GM12878 (cell line): Measurements from ENCODE around the gene TAF3.

Source experiments
- CREM ChIP-seq: IDR thresholded peaks from 2 replicates; pipeline ENCODE4 v1.6.1; 2014; ENCODE audit warnings: antibody characterized with exemption, low read depth
- FOXK2 ChIP-seq: fragments of 450-650 bp; IDR thresholded peaks from 2 replicates; pipeline ENCODE4 v1.6.1; 2017; ENCODE audit warnings: mild to moderate bottlenecking, moderate library complexity
- NFYB ChIP-seq: IDR thresholded peaks from 2 replicates; pipeline ENCODE4 v1.6.1; 2011; ENCODE audit warnings: low read depth, mild to moderate bottlenecking, low read length, improper control_type of control experiment, moderate library complexity; ENCODE audit not compliant: insufficient read depth
- USF2 ChIP-seq: IDR thresholded peaks from 2 replicates; pipeline ENCODE4 v1.6.1; 2011; ENCODE audit warnings: low read depth, low read length, improper control_type of control experiment, borderline replicate concordance
- WRNIP1 ChIP-seq: IDR thresholded peaks from 2 replicates; pipeline ENCODE4 v1.6.1; 2011; ENCODE audit warnings: low read depth, low read length, improper control_type of control experiment, borderline replicate concordance
- ZBED1 ChIP-seq: IDR thresholded peaks from 2 replicates; pipeline ENCODE4 v1.6.1; 2016; ENCODE audit warnings: borderline replicate concordance
- TF ChIP-seq, protein P1 (sequence below), 3 experiments: IDR thresholded peaks in 2 of 3; conservative IDR thresholded peaks in 1 of 3; 2 replicates each; pipeline ENCODE4 v1.5.1; 2011; ENCODE audit warnings: low read depth in 3 of 3, low read length in 3 of 3, mild to moderate bottlenecking in 3 of 3, control low read depth in 2 of 3, moderate library complexity in 2 of 3, inconsistent platforms in 1 of 3, mixed read lengths in 1 of 3; ENCODE audit not compliant: control insufficient read depth in 2 of 3, insufficient read depth in 1 of 3; ENCODE audit errors: extremely low read depth in 1 of 3
- TF ChIP-seq, protein P2 (sequence below): fragments of 450-650 bp; IDR thresholded peaks from 2 replicates; pipeline ENCODE4 v1.6.1; 2017; ENCODE audit warnings: mild to moderate bottlenecking, low read depth, inconsistent platforms; ENCODE audit not compliant: poor library complexity, severe bottlenecking
- TF ChIP-seq, protein P3 (sequence below): fragments of 450-650 bp; IDR thresholded peaks from 2 replicates; pipeline ENCODE4 v1.6.1; 2017; ENCODE audit warnings: mild to moderate bottlenecking

DNA sequence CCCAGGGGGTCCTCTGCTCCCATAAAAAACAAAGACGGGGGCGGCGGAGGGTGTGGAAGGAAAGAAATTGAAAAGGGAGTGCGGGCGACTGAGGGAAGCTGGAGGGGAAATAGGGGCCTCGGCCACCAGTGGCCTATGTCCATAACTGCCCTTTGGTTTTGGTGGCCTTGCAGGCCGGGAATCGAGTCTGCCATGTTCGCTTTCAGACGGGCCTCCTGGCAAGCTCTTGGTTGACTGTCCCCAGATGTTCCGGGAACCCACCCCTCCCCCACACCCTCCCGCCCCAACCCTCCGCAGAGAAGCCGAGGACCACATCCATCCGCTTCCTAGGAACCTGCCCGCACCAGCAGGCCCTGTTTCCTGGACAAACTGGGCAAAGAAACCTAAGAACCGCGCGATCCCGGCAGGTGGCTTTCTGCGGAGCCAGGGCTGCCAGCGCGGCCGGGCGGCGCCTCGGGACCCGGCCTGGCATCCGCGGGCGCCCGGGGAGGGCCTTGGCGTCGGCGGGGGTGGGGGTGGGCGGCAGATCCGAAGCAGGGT, 216.2 kb downstream of the TAF3 start:
- TF ChIP-seq FOXK2, result no peak
- TF ChIP-seq, protein P1, sequence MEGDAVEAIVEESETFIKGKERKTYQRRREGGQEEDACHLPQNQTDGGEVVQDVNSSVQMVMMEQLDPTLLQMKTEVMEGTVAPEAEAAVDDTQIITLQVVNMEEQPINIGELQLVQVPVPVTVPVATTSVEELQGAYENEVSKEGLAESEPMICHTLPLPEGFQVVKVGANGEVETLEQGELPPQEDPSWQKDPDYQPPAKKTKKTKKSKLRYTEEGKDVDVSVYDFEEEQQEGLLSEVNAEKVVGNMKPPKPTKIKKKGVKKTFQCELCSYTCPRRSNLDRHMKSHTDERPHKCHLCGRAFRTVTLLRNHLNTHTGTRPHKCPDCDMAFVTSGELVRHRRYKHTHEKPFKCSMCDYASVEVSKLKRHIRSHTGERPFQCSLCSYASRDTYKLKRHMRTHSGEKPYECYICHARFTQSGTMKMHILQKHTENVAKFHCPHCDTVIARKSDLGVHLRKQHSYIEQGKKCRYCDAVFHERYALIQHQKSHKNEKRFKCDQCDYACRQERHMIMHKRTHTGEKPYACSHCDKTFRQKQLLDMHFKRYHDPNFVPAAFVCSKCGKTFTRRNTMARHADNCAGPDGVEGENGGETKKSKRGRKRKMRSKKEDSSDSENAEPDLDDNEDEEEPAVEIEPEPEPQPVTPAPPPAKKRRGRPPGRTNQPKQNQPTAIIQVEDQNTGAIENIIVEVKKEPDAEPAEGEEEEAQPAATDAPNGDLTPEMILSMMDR (IDR thresholded peaks at IDR 0.05 in 2 of 3, conservative IDR thresholded peaks at IDR 0.05 in 1 of 3; ENCODE audit: control insufficient read depth in 2 of 3, extremely low read depth in 1 of 3, insufficient read depth in 1 of 3, low read depth in 3 of 3, low read length in 3 of 3), result no peak
- no peak for TF ChIP-seq NFYB
- TF ChIP-seq, protein P2, sequence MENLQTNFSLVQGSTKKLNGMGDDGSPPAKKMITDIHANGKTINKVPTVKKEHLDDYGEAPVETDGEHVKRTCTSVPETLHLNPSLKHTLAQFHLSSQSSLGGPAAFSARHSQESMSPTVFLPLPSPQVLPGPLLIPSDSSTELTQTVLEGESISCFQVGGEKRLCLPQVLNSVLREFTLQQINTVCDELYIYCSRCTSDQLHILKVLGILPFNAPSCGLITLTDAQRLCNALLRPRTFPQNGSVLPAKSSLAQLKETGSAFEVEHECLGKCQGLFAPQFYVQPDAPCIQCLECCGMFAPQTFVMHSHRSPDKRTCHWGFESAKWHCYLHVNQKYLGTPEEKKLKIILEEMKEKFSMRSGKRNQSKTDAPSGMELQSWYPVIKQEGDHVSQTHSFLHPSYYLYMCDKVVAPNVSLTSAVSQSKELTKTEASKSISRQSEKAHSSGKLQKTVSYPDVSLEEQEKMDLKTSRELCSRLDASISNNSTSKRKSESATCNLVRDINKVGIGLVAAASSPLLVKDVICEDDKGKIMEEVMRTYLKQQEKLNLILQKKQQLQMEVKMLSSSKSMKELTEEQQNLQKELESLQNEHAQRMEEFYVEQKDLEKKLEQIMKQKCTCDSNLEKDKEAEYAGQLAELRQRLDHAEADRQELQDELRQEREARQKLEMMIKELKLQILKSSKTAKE, result no peak
- TF ChIP-seq WRNIP1, result no peak
- TF ChIP-seq USF2, result no peak
- no peak for TF ChIP-seq CREM
- TF ChIP-seq ZBED1, result no peak
- TF ChIP-seq, protein P3, sequence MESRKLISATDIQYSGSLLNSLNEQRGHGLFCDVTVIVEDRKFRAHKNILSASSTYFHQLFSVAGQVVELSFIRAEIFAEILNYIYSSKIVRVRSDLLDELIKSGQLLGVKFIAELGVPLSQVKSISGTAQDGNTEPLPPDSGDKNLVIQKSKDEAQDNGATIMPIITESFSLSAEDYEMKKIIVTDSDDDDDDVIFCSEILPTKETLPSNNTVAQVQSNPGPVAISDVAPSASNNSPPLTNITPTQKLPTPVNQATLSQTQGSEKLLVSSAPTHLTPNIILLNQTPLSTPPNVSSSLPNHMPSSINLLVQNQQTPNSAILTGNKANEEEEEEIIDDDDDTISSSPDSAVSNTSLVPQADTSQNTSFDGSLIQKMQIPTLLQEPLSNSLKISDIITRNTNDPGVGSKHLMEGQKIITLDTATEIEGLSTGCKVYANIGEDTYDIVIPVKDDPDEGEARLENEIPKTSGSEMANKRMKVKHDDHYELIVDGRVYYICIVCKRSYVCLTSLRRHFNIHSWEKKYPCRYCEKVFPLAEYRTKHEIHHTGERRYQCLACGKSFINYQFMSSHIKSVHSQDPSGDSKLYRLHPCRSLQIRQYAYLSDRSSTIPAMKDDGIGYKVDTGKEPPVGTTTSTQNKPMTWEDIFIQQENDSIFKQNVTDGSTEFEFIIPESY, result no peak
